GM12891 (cell line): ENCODE results near the gene TIAL1.
"Not testable (repeated sequence)": the region's sequence is repeated elsewhere in the genome, so short reads cannot be mapped to it uniquely, and the experiment has no call there.

Experiments
- DNase-seq: peaks from one replicate; pipeline ENCODE4 v3.0.0; 2011; ENCODE audit warnings: low spot score; ENCODE audit not compliant: insufficient read length
- FAIRE-seq: peaks from 2 replicates; lab custom pipeline; 2011; peaks lifted over from hg19 to GRCh38; lab: Jason Lieb, UNC
- PAX5 ChIP-seq: IDR thresholded peaks from 2 replicates; pipeline ENCODE4 v1.6.1; 2011; ENCODE audit warnings: low read length, moderate library complexity, mild to moderate bottlenecking; ENCODE audit not compliant: insufficient read depth, severe bottlenecking
- POLR2A ChIP-seq: IDR thresholded peaks from 2 replicates; pipeline ENCODE4 v1.6.1; 2011; ENCODE audit warnings: low read depth, low read length, control low read depth
- POLR2AphosphoS5 ChIP-seq: IDR thresholded peaks from 2 replicates; pipeline ENCODE4 v1.6.1; 2011; ENCODE audit warnings: low read depth, low read length, control low read depth
- POU2F2 ChIP-seq: IDR thresholded peaks from 2 replicates; pipeline ENCODE4 v1.6.1; 2011; ENCODE audit warnings: low read depth, mild to moderate bottlenecking, control low read depth, low read length, moderate library complexity
- SPI1 ChIP-seq: IDR thresholded peaks from 2 replicates; pipeline ENCODE4 v1.6.1; 2011; ENCODE audit warnings: low read depth, low read length, control low read depth
- TAF1 ChIP-seq: IDR thresholded peaks from 2 replicates; pipeline ENCODE4 v1.6.1; 2011; ENCODE audit warnings: low read depth, low read length, control low read depth

The TIAL1 gene

DNA sequence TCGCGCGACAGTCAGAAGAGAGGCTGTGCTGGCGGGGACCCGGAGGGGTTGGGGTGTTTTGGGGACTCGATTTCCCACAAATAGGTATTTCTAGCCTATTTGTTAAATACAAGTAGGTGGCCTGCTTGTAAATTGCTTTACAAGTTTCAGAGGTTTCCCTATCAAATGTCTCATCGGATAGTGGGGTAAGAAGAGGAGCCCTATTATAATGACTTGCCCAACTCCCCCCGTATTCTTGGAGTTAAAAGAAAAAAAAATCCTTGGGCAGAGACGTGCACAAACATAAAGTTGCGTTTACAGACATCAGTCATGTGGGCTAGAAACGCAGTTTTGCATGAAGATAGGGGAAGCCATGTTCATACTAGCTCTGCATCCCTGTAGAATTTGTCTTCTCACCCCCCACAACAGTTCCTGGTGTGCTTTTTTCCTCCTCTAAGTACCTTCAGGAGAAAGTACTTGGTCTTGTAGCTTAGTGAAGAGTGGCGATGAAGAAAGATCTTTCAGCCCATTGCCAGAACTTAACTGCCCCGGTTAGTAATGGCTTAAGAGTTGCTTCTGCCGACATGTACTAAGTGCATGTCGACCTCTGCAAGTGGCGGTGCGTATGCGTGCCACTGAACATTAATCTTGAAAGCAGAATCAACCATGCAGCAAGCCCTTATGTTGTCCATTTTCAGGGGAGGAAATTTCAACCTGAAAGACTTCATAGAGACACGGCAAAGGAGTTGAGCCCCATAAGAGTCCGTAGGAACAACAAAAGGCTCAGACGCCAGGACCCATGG lies 832 bp upstream of the TIAL1 start:
- FAIRE-seq: no peak
- DNase-seq: no peak
- TF ChIP-seq TAF1 (peak; percentile 66; the same call in 1 of the 2 replicates), POLR2AphosphoS5 (peak; percentile 65), SPI1 (no peak), PAX5 (peak; percentile 88), POLR2A (no peak; the same call in 1 of the 2 replicates), POU2F2 (no peak)

DNA sequence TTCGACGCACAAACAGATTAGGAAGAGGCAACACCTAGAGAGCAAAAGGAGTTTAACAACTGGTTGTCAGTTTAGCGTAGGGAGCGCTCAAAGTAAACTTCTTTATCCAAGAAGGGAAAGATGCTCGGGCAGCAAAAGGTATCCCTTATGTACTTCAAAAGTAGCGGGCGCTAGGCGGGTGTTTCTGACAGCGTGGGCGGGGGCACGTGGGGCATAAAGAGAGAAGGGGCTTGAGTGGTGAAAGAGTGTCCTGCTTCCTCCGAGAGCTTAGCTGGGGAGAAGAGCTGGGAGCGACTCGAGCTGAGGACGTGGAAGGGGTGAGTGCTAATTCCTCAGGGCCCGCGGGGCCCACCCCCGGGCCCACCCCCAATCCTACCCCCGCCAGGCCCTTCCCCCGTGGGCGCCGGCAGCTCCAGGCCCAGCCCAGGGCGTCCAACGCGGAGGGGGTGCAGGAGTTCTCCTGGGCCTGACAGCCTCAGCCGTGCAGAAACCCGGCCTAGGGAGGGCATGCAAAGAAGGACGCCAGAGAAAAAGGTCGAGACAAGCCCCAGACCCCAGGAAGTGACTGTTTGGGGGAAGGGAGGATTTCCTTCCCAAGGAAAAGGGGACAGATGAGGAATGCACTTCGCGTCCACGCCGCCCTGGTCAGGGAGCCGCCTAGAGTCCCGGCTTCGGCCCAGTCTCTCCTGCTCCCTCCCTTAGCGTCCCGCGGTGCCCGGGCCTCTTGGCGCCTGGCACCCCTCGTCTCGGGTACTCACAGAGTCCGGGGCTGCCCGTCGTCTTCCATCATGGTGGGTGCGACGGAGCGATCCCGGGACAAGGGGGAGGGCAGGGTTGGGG lies 868 bp downstream of the TIAL1 start:
- peak; percentile 37 for DNase-seq
- FAIRE-seq: peak; percentile 48
- TF ChIP-seq POLR2A (peak; percentile 63), PAX5 (no peak), TAF1 (peak; percentile 59; the same call in 1 of the 2 replicates)

DNA sequence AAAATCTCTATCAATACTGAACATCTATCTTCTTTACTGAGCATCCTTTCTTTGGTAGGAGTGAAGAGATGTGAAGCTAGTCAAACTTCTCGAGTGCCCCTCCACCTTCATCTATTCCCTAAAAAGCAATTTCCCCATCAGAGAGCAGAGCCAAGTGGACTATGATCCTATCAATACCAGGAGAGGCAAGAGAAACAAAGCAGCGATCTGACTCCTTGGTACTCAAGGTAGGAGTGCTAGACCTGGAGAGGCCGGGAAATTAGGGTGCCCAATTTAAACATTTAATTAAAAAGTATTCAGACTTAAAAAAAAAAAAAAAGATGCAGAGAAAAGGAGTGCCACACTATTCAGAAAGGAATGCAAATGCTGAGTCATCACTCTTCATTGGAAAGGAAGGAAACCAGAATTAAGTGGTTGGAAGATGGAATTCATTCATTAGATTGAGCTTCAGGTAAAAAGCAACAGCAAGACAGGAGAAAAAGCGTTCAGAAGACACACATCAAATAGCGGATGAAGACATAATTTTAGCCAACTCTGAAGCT lies 1.6 kb downstream of the TIAL1 start:
- FAIRE-seq (peak; percentile 68), DNase-seq (no peak)
- no peak for TF ChIP-seq PAX5
- no peak for TF ChIP-seq POU2F2
- no peak for TF ChIP-seq TAF1

- DNase-seq (no peak), FAIRE-seq (no peak)
- no peak for TF ChIP-seq PAX5
- TF ChIP-seq POLR2AphosphoS5: no peak
- no peak for TF ChIP-seq SPI1
- TF ChIP-seq POLR2A: no peak
- no peak for TF ChIP-seq POU2F2
- no peak for TF ChIP-seq TAF1
Observed at GRCh38 chr10:119588071-119588470, 8.7 kb downstream of the TIAL1 start.

DNA sequence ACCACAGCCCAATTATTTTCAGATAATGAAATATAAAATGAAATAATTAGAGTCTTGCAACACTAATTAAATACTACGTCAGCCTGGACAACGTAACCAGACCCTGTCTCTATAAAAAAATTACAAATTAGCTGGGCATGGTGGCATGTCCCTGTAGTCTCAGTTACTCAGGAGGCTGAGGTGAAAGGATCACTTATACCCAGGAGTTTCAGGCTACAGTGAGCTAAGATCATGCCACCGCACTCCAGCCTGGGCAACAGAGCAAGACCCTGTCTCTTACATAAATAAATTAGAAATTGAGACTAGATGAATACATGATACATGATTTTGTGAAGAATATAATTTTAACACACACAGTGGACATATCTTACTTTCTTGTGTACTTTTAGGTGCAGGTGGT lies 18.4 kb downstream of the TIAL1 start:
- TF ChIP-seq TAF1 (no peak), POLR2A (no peak), POLR2AphosphoS5 (no peak), POU2F2 (no peak), PAX5 (no peak), SPI1 (no peak)
- FAIRE-seq: no peak
- no peak for DNase-seq

GRCh38 chr10:119575991-119576390 lies 20.8 kb downstream of the TIAL1 start:
- DNase-seq (no peak), FAIRE-seq (peak; percentile 5)
- no peak for TF ChIP-seq POU2F2
- TF ChIP-seq PAX5: no peak
- TF ChIP-seq TAF1: no peak
- no peak for TF ChIP-seq POLR2AphosphoS5
- no peak for TF ChIP-seq SPI1
- no peak for TF ChIP-seq POLR2A

DNA sequence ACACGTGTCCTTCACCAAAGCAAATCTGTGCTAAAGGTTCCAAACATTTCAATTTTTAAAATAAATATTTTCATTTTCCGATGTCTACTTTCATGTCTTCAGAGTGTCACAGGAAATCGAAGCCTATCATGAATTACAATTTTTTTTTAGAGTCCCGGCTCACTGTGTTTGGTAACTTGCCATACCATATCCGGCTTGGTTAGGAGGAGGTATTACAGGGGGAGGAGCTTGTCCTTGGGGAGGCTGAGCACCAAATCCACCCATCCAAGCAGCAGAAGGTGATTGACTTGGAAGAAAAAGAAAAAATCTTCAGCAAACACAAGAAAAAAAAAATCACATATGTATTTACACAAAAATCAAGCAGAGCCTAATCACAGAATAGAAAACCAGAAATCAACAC lies 21.3 kb downstream of the TIAL1 start:
- FAIRE-seq: no peak
- no peak for DNase-seq
- no peak for TF ChIP-seq POU2F2
- TF ChIP-seq SPI1: no peak
- no peak for TF ChIP-seq TAF1
- TF ChIP-seq POLR2AphosphoS5: no peak
- no peak for TF ChIP-seq POLR2A
- no peak for TF ChIP-seq PAX5

DNA sequence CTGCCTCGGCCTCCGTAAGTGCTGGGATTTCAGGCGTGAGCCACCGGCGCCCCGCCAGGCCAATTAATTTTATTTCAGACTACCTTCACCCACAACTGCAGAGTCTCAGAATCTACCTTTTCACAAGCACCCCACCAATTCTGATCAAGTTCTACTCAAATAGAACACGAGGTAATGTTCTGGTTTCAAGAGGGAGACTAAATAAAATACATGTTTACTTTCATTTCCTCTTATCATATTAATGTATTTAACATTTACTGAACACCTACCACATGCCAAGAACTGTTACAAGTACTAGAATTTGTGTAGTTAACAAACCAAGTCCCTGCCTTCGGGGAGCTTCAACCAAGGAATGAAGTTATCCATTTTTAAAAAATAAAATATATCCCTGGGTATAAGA lies 28.8 kb downstream of the TIAL1 start:
- peak; percentile 23 for DNase-seq
- FAIRE-seq: no peak
- peak; percentile 73 for TF ChIP-seq SPI1
- no peak for TF ChIP-seq PAX5

DNA sequence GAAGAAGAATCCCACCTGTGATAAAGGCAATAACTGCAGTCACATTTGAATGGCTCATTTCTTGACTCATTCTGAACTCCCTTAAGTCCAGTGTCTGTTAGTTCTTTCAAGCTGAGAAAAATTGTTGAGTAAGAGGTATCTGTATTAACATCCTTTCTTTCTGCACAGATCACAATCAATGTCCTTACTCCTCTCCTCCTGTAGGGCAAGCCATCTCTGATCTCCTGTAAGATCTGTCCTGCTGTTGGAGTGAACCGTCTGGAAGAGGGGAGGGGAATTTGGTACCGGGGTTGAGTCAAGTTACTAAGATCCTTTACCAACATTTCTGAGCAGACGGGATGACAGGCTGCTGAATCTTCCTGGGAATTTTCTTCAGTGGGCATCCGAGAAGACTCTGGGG lies 34.7 kb downstream of the TIAL1 start:
- FAIRE-seq: no peak
- DNase-seq: no peak
- TF ChIP-seq TAF1 (no peak), POLR2A (no peak), SPI1 (no peak), PAX5 (no peak), POU2F2 (no peak), POLR2AphosphoS5 (no peak)

GRCh38 chr10:119559511-119559910 lies 37.3 kb downstream of the TIAL1 start:
- not testable (repeated sequence) for FAIRE-seq, DNase-seq

DNA sequence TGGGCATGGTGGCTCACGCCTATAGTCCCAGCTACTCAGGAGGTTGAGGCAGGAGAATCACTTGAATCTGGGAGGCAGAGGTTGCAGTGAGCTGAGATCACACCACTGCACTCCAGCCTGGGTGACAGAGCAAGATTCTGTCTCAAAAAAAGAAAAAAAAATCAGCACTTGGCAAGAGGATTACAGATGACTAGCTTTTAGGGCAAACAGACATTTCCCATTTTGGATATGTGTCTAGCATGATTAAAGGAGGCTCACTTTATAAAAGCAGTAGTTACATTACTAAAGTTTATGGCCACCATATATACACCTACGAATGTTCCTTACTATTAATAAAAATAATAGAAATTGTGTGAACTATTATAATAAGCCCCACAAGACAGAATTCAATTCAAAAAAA lies 40.7 kb downstream of the TIAL1 start:
- DNase-seq, FAIRE-seq: not testable (repeated sequence)
